Upper lobe of left lung (tissue), 6 donors: ENCODE measurements around the gene PRDM13. TPM values are rescaled to one million over a fixed set of nuclear protein-coding genes. Genes with fewer than 3 reads are reported as not detected.

Experiments
- ATAC-seq, 2 donors: fragments of 200-7000 bp; cut with Tn5 transposase; one replicate each; pipeline ENCODE4 v1.9.1; 2022; ENCODE audit warnings: mild to moderate bottlenecking in 2 of 2, moderate library complexity in 2 of 2; ENCODE audit not compliant: low FRiP score in 2 of 2
- DNase-seq, 2 donors: peaks; one replicate each; pipeline ENCODE4 v3.0.0-alpha.2; 2019 to 2020
- H3K27ac ChIP-seq, 4 donors: fragments of 200-600 bp; sonication (generic); one replicate each; pipeline ENCODE4 v1.5.1; 2016 to 2019
- H3K27me3 ChIP-seq, 4 donors: fragments of 200-600 bp; sonication (generic); one replicate each; pipeline ENCODE4 v1.5.1; 2017 to 2019
- H3K36me3 ChIP-seq, 4 donors: fragments of 200-600 bp; sonication (generic); one replicate each; pipeline ENCODE4 v1.5.1; 2016 to 2019
- H3K4me1 ChIP-seq, 4 donors: fragments of 200-600 bp; sonication (generic); one replicate each; pipeline ENCODE4 v1.5.1; 2018 to 2019
- H3K4me3 ChIP-seq, 4 donors: fragments of 200-600 bp; sonication (generic); one replicate each; pipeline ENCODE4 v1.5.1; 2017 to 2019; ENCODE audit warnings: mild to moderate bottlenecking in 2 of 4, moderate library complexity in 1 of 4
- H3K9me3 ChIP-seq, 4 donors: fragments of 200-600 bp; sonication (generic); one replicate each; pipeline ENCODE4 v1.5.1; 2018 to 2019
- EP300 ChIP-seq, 4 donors: sonication (generic); formaldehyde crosslinking; IDR thresholded peaks; one replicate each; pipeline ENCODE4 v1.5.1; 2017; ENCODE audit warnings: antibody characterized with exemption in 4 of 4, control low read depth in 2 of 4
- POLR2A ChIP-seq, 4 donors: fragments of 450-650 bp; IDR thresholded peaks; one replicate each; pipeline ENCODE4 v1.5.1; 2016 to 2017; ENCODE audit warnings: antibody characterized with exemption in 4 of 4, mild to moderate bottlenecking in 2 of 4
- POLR2AphosphoS5 ChIP-seq, 2 donors: sonication (generic); formaldehyde crosslinking; IDR thresholded peaks; one replicate each; pipeline ENCODE4 v1.5.1; 2017; ENCODE audit warnings: antibody characterized with exemption in 2 of 2
- WGBS, 2 donors: methylation state at CpG; one replicate each; pipeline ENCODE4 v1.1.5; 2017 to 2018; 5-methylcytosine and 5-hydroxymethylcytosine counted together
- total RNA-seq, 6 donors: library from RNA; depleted of rRNA in 4 of 6; stranded (reverse); fragments of >200 nt in 4 of 6; gene quantifications; one replicate each; pipeline versions ENCODE4 v1.1.0 to v1.2.1, GENCODE V29; 2016 to 2021
- TF ChIP-seq, protein P1 (sequence below), 6 experiments: fragments of 450-650 bp in 4 of 6; fragments of 200-600 bp in 2 of 6; sonication (generic) in 2 of 6; IDR thresholded peaks; one replicate each; pipeline ENCODE4 v1.5.1; 2016 to 2019; ENCODE audit warnings: antibody characterized with exemption in 6 of 6
- donor health status: DM: no; HTN: no; CAD: no; lungs with moderate emphysema.
- donor health status: DM: no; HTN: yes; CAD: no; lungs with severe emphysema.

PRDM13 gene
- total RNA-seq, 6 donors from 2014 or later, result not detected

DNA sequence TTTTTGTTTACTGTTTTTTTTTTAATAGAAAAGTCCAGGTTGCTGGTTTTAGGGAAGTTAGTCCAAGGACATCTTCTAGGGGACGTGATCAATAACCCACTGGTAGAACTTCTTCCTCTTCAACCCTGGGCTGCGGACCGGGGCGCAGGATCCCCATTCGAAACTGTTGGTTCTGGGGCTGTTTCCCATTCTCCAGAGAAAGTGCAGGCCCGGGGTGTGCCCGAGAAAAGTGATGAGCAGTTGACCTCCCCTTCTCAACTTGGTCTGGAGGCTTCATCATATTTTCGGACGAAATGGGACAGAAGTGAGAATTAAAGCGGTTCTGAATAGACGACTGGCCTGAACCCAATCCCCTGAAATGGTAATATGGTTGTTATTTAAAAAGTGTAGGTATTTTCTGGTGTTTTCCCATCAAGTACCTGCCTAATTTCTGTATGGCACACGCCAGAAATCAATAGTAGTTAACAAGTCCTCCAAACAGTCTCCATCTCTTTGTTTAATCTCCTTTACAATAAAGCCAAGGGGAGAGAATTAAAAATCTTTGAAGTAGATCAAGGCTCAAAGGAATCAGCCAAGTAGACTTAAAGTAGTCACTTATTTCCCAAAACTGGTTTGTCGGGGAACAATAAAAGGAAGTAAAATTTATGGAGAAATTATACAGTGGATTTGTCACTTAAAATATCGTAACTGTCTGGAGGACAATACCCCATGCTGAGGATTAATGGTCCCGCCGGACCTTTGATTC, 550 bp upstream of the PRDM13 start:
- H3K4me3 ChIP-seq, result no peak overlapping the region
- no peak for DNase-seq
- H3K4me1 ChIP-seq, result peaks cover 19 to 44% (median 23%) of the 10 kb centered on the region in 4 donors
- no peak for ATAC-seq
- no peak overlapping the region for H3K27ac ChIP-seq
- no peaks in the 10 kb centered on the region for H3K9me3 ChIP-seq
- H3K27me3 ChIP-seq, result peaks cover 2 to 90% (median 50%) of the 10 kb centered on the region in 4 donors
- H3K36me3 ChIP-seq, result no peaks in the 10 kb centered on the region
- 15 to 17% methylated on average over 16 of the region's 16 CpGs for WGBS, 2 donors
- TF ChIP-seq EP300 (IDR thresholded peaks at IDR 0.05) (no peak), POLR2A (IDR thresholded peaks at IDR 0.05) (no peak), POLR2AphosphoS5 (IDR thresholded peaks at IDR 0.05) (no peak)
- TF ChIP-seq, protein P1, sequence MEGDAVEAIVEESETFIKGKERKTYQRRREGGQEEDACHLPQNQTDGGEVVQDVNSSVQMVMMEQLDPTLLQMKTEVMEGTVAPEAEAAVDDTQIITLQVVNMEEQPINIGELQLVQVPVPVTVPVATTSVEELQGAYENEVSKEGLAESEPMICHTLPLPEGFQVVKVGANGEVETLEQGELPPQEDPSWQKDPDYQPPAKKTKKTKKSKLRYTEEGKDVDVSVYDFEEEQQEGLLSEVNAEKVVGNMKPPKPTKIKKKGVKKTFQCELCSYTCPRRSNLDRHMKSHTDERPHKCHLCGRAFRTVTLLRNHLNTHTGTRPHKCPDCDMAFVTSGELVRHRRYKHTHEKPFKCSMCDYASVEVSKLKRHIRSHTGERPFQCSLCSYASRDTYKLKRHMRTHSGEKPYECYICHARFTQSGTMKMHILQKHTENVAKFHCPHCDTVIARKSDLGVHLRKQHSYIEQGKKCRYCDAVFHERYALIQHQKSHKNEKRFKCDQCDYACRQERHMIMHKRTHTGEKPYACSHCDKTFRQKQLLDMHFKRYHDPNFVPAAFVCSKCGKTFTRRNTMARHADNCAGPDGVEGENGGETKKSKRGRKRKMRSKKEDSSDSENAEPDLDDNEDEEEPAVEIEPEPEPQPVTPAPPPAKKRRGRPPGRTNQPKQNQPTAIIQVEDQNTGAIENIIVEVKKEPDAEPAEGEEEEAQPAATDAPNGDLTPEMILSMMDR (IDR thresholded peaks at IDR 0.05), result no peak

GRCh38 chr6:99607416-99608036, 893 bp downstream of the PRDM13 start:
- Histone ChIP-seq H3K4me1 (peaks cover 19 to 43% (median 22%) of the 10 kb centered on the region in 4 donors), H3K4me3 (no peak overlapping the region), H3K27ac (no peak overlapping the region), H3K36me3 (no peaks in the 10 kb centered on the region), H3K27me3 (peaks cover 2 to 92% (median 47%) of the 10 kb centered on the region in 4 donors), H3K9me3 (no peaks in the 10 kb centered on the region)
- WGBS, 2 donors, result 9 to 10% methylated on average over 18 to 34 of the region's 34 CpGs
- TF ChIP-seq, protein P1 (IDR thresholded peaks at IDR 0.05), result no peak
- TF ChIP-seq POLR2AphosphoS5 (IDR thresholded peaks at IDR 0.05), result no peak
- no peak for TF ChIP-seq EP300 (IDR thresholded peaks at IDR 0.05)
- TF ChIP-seq POLR2A (IDR thresholded peaks at IDR 0.05), result no peak
- ATAC-seq, result no peak
- DNase-seq, result peak in 1 of 2 donors; percentile 67

DNA sequence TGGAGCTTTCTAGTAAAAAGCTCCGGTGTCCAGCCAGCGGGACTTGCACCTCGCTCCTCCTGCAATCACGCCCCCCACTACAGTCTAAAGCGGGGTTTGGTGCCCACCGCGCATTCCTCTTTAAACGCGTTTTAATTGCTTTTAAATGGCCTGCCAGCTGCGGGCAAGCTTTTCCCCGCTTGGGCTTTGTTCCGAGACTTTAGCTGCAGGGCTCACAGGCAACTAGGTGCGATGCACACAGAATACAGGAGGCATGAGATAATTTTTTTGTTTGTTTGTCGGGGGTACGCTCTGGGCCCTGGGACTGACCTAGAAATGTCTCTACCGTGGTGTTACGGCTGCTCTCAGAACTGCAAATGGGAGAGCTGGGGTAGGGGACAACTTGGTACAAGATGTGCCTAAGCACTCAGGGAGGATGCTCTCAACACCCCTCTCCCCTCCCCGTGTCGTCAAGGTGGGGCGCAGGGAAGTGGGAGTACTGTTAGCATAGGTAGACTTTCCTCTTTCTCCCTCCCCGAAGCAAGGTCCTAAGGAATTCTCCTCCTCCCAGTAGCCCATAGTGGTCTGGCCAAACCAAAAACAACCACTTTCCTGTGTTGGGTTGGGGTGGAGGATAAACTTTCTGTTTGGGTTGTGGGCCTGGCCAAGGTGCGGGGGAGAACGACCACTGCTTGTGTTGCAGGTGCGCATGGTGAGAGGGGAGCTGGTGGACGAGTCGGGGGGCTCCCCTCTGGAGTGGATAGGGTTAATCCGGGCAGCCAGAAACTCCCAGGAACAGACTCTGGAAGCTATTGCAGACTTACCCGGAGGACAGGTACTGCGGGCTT, 1.6 kb downstream of the PRDM13 start:
- Histone ChIP-seq H3K4me3 (no peak overlapping the region), H3K9me3 (no peaks in the 10 kb centered on the region), H3K27ac (no peak overlapping the region), H3K4me1 (peaks cover 17 to 43% (median 21%) of the 10 kb centered on the region in 4 donors), H3K36me3 (no peaks in the 10 kb centered on the region), H3K27me3 (peaks cover 2 to 92% (median 46%) of the 10 kb centered on the region in 4 donors)
- DNase-seq (no peak), ATAC-seq (no peak)
- TF ChIP-seq, protein P1 (IDR thresholded peaks at IDR 0.05), result no peak
- TF ChIP-seq POLR2AphosphoS5 (IDR thresholded peaks at IDR 0.05) (no peak), POLR2A (IDR thresholded peaks at IDR 0.05) (no peak), EP300 (IDR thresholded peaks at IDR 0.05) (no peak)
- WGBS, 2 donors, result 7 to 10% methylated on average over 25 to 29 of the region's 29 CpGs

- ATAC-seq, result no peak
- Histone ChIP-seq H3K36me3 (no peaks in the 10 kb centered on the region), H3K4me3 (no peak overlapping the region), H3K27ac (no peak overlapping the region), H3K9me3 (no peaks in the 10 kb centered on the region), H3K27me3 (peaks cover 2 to 92% (median 46%) of the 10 kb centered on the region in 4 donors), H3K4me1 (peaks cover 16 to 43% (median 21%) of the 10 kb centered on the region in 4 donors)
- WGBS, 2 donors, result 8 to 9% methylated on average over 22 to 24 of the region's 24 CpGs
- DNase-seq, result no peak
- TF ChIP-seq EP300 (IDR thresholded peaks at IDR 0.05), result no peak
- TF ChIP-seq POLR2A (IDR thresholded peaks at IDR 0.05), result no peak
- TF ChIP-seq POLR2AphosphoS5 (IDR thresholded peaks at IDR 0.05), result no peak
- TF ChIP-seq, protein P1 (IDR thresholded peaks at IDR 0.05), result no peak
Observed at GRCh38 chr6:99608886-99609482, 2.4 kb downstream of the PRDM13 start.
